ENCODE data around the gene CHD6. TPM values are rescaled to one million over a fixed set of nuclear protein-coding genes. Genes with fewer than 3 reads are reported as not detected.

Gene CHD6
- total RNA-seq, 6 experiments from 2014 or later = 9.3 to 24.1 (median 16.6) TPM

- H3K27ac ChIP-seq = no peak overlapping the region
- DNase-seq = no peak
- intact Hi-C loops (cut with DNase I) = no loop called here
- ATAC-seq = no peak
- H3K9me3 ChIP-seq = no peaks in the 10 kb centered on the region
- no peak overlapping the region for H3K4me3 ChIP-seq
- TF ChIP-seq POLR2A (IDR thresholded peaks at IDR 0.05) (no peak), CTCF (IDR thresholded peaks at IDR 0.05) (no peak)
- H3K4me1 ChIP-seq = peaks cover 0 to 5% (median 0%) of the 10 kb centered on the region in 4 donors
- no peaks in the 10 kb centered on the region for H3K27me3 ChIP-seq
- H3K36me3 ChIP-seq = no peaks in the 10 kb centered on the region
- 100% methylated on average over 1 of the region's 3 CpGs for WGBS (ENCODE audit: insufficient coverage, low coverage, low lambda C conversion rate, missing lambda C conversion rate)
These were observed 51.2 kb downstream of the CHD6 start for GRCh38 chr20:41566896-41567527.

GRCh38 chr20:41563087-41563486 lies 55.1 kb downstream of the CHD6 start:
- ATAC-seq (no peak), DNase-seq (no peak)
- H3K9me3 ChIP-seq = no peaks in the 10 kb centered on the region
- no peaks in the 10 kb centered on the region for H3K27me3 ChIP-seq
- 93% methylated on average over 1 of the region's 1 CpG for WGBS (ENCODE audit: insufficient coverage, low coverage, low lambda C conversion rate, missing lambda C conversion rate)
- TF ChIP-seq CTCF (IDR thresholded peaks at IDR 0.05) (no peak), POLR2A (IDR thresholded peaks at IDR 0.05) (no peak)
- peaks cover 0 to 5% (median 0%) of the 10 kb centered on the region in 4 donors for H3K4me1 ChIP-seq
- no peak overlapping the region for H3K4me3 ChIP-seq
- intact Hi-C loops (cut with DNase I) = no loop called here
- H3K27ac ChIP-seq = no peak overlapping the region
- no peaks in the 10 kb centered on the region for H3K36me3 ChIP-seq

- Histone ChIP-seq H3K36me3 (no peaks in the 10 kb centered on the region), H3K4me3 (no peak overlapping the region), H3K4me1 (peaks cover 0 to 8% (median 0%) of the 10 kb centered on the region in 4 donors), H3K9me3 (no peaks in the 10 kb centered on the region), H3K27me3 (no peaks in the 10 kb centered on the region), H3K27ac (no peak overlapping the region)
- no peak for DNase-seq
- WGBS (ENCODE audit: insufficient coverage, low coverage, low lambda C conversion rate, missing lambda C conversion rate) = 57% methylated on average over 1 of the region's 1 CpG
- TF ChIP-seq CTCF (IDR thresholded peaks at IDR 0.05) = no peak
- no peak for TF ChIP-seq POLR2A (IDR thresholded peaks at IDR 0.05)
- no peak for ATAC-seq
- intact Hi-C loops (cut with DNase I) = no loop called here
These were observed 57.2 kb downstream of the CHD6 start for GRCh38 chr20:41560970-41561369.

GRCh38 chr20:41559658-41560057 lies 58.5 kb downstream of the CHD6 start:
- no peak for TF ChIP-seq POLR2A (IDR thresholded peaks at IDR 0.05)
- no peak for TF ChIP-seq CTCF (IDR thresholded peaks at IDR 0.05)
- Histone ChIP-seq H3K4me1 (peaks cover 0 to 8% (median 0%) of the 10 kb centered on the region in 4 donors), H3K4me3 (no peak overlapping the region), H3K27me3 (no peaks in the 10 kb centered on the region), H3K27ac (no peak overlapping the region), H3K9me3 (no peaks in the 10 kb centered on the region), H3K36me3 (no peaks in the 10 kb centered on the region)
- intact Hi-C loops (cut with DNase I) = no loop called here
- 91% methylated on average over 5 of the region's 5 CpGs for WGBS (ENCODE audit: insufficient coverage, low coverage, low lambda C conversion rate, missing lambda C conversion rate)
- no peak for DNase-seq
- ATAC-seq = no peak

Measured in right lobe of liver (tissue), 6 donors.